Ishikawa (cell line): ENCODE results near the gene TPR.

ENCODE experiments used
- FOXM1 ChIP-seq: IDR thresholded peaks from 2 replicates; pipeline ENCODE4 v1.6.1; 2012; ENCODE audit warnings: low read depth, borderline replicate concordance
- MAX ChIP-seq: IDR thresholded peaks from 2 replicates; pipeline ENCODE4 v1.6.1; 2012
- RAD21 ChIP-seq: IDR thresholded peaks from 2 replicates; pipeline ENCODE4 v1.6.1; 2012; ENCODE audit warnings: low read depth

GRCh38 chr1:186420923-186421322 is 45.9 kb upstream of the TPR start:
- TF ChIP-seq FOXM1 (no peak), RAD21 (no peak), MAX (no peak)
